ENCODE measurements around the gene CD247.

The CD247 gene

DNA sequence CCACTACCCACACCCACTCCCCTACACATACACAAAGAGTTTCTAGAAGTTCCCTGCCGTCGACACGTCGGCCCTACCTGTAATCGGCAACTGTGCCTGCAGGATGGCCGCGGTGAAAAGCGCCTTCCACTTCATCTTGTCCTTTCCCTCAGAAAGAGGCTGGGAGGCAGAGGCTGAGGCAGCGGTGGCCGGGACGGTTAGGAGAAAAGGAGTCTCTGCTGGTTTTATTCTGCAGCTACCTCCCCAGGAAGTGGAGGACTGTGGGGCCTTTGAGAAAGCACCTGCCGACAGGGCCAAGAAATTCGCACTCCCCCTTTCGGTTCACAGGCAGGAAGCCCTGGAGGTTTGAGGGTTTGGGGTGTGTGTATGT lies at the start of gene CD247:
CD247 (minus strand) TSS at position 199 of the 370 bp plus-strand sequence; CDS start at position 135, 64 bp downstream.
- H3K9ac ChIP-seq (ENCODE audit: insufficient read length), result no peak within 1 kb of the TSS
- no peaks in the 10 kb centered on the region for H3K9me3 ChIP-seq (ENCODE audit: low read depth, low read length)
- H3K27ac ChIP-seq, result no peak within 1 kb of the TSS
- no peaks in the 10 kb centered on the region for H3K36me3 ChIP-seq (ENCODE audit: insufficient read depth, low read length)
- TF ChIP-seq POLR2AphosphoS5 (IDR thresholded peaks at IDR 0.05; ENCODE audit: borderline replicate concordance, low read depth, low read length), result no peak
- no peak within 1 kb of the TSS for H3K4me3 ChIP-seq
- no peak for DNase-seq (ENCODE audit: low read depth, low spot score)

DNA sequence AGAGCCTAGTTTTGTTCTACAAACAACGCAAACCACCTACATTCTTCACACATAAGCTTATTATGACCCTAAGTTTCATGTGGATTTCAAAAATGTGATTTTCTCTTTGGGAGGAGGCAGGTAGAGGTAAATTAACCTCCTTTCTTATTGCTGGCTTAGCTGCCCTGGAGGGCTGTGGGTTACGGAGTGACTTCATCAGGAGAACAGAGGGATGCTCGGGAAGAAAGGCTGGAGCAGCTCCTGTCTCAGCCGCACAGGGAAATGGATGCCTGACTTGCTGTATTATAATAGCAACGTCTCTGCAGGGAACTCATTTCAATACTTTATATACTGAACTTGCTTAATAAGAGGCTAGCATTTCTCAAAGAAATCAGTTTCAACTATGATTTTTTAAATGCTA lies 49.3 kb upstream of the CD247 start:
- peak overlapping the region; percentile 76 for H3K27ac ChIP-seq
- no peak for TF ChIP-seq FOXP2 (optimal IDR thresholded peaks at IDR 0.05; ENCODE audit: control extremely low read depth, extremely low read length, insufficient read depth)
- TF ChIP-seq POLR2AphosphoS5 (IDR thresholded peaks at IDR 0.05; ENCODE audit: borderline replicate concordance, low read depth, low read length), result no peak
- TF ChIP-seq EZH2 (IDR thresholded peaks at IDR 0.05), result no peak
- H3K36me3 ChIP-seq (ENCODE audit: insufficient read depth, low read length), result no peaks in the 10 kb centered on the region
- DNase-seq (ENCODE audit: low read depth, low spot score), result no peak
- peak overlapping the region; percentile 19 for H3K4me3 ChIP-seq
- H3K9me3 ChIP-seq (ENCODE audit: low read depth, low read length), result no peaks in the 10 kb centered on the region
- H3K9ac ChIP-seq (ENCODE audit: insufficient read length), result no peak overlapping the region

DNA sequence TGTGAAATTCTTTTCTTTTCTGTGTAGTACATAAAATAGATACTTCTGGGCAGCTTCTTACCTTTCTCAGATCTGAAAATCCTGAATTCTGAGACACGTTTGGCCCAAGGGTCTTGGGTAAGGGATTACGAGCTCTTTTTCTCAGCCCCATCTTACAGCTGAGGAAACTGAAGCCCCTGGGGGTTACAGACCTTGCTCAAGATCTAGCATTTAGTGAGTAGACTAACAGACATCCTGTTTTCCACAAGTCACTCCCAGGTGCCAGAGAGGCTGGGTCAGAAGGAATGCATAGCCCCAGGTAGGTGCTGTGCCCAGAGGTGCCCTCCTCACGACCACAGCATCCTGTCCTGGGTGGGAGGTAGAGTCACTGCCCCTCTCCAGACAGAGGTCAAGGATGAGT lies 48.4 kb upstream of the CD247 start:
- no peak for TF ChIP-seq EZH2 (IDR thresholded peaks at IDR 0.05)
- no peak for TF ChIP-seq FOXP2 (optimal IDR thresholded peaks at IDR 0.05; ENCODE audit: control extremely low read depth, extremely low read length, insufficient read depth)
- no peak for TF ChIP-seq POLR2AphosphoS5 (IDR thresholded peaks at IDR 0.05; ENCODE audit: borderline replicate concordance, low read depth, low read length)
- H3K4me3 ChIP-seq, result no peak overlapping the region
- H3K9me3 ChIP-seq (ENCODE audit: low read depth, low read length), result no peaks in the 10 kb centered on the region
- no peaks in the 10 kb centered on the region for H3K36me3 ChIP-seq (ENCODE audit: insufficient read depth, low read length)
- no peak overlapping the region for H3K27ac ChIP-seq
- no peak overlapping the region for H3K9ac ChIP-seq (ENCODE audit: insufficient read length)
- no peak for DNase-seq (ENCODE audit: low read depth, low spot score)

DNA sequence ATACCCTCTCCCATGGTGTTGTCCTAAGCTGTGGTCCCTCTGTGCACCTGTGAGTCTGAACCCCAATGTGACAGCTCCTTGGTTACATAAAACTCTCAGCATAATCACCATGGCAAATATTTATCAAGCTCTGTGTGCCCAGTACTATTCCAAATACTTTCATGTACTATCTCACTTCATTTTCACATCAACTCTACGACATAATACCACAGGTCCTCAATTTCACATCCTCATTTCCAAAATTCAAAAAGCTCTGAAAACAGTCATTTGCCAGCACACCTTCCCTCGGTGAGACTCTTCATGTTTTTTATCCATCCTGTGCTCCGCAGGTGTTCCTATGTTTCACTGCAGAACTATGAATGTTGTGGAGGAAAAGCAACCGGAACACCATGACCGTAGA lies 47.6 kb upstream of the CD247 start:
- Histone ChIP-seq H3K9me3 (ENCODE audit: low read depth, low read length) (no peaks in the 10 kb centered on the region), H3K9ac (ENCODE audit: insufficient read length) (no peak overlapping the region), H3K27ac (no peak overlapping the region), H3K4me3 (no peak overlapping the region), H3K36me3 (ENCODE audit: insufficient read depth, low read length) (no peaks in the 10 kb centered on the region)
- no peak for DNase-seq (ENCODE audit: low read depth, low spot score)
- TF ChIP-seq EZH2 (IDR thresholded peaks at IDR 0.05) (no peak), POLR2AphosphoS5 (IDR thresholded peaks at IDR 0.05; ENCODE audit: borderline replicate concordance, low read depth, low read length) (no peak), FOXP2 (optimal IDR thresholded peaks at IDR 0.05; ENCODE audit: control extremely low read depth, extremely low read length, insufficient read depth) (no peak)

DNA sequence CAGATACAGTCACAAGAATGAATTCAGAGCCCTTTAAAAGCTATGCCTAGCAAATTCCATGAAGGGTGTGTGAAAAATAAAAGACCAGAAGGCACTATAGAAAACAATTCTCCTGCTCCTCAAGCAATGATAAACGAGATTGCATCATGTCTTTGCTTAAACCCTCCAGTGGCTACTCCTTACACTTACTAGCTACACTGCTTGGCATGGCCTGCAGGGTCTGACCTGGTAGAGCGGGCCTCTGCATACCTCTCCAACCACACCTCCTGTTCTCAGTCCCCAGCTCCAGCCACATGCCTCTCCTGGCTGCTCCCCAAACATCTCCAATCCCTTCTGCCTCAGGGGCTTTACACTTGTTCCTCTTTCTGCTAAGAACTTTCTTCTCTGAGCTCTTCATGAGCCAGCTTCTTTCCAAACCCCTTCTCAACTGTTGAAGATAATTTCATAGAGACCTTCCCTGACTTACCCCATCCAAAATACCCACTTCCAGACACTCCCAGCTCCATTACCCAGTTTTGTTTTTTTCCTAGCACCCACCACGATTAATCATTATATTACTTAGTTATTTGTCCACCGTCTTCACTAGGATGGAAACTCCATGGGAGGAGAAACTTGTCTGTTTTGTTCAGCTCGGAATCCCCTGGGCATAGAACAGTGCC lies 46.4 kb upstream of the CD247 start:
- Histone ChIP-seq H3K9me3 (ENCODE audit: low read depth, low read length) (no peaks in the 10 kb centered on the region), H3K36me3 (ENCODE audit: insufficient read depth, low read length) (no peaks in the 10 kb centered on the region), H3K4me3 (no peak overlapping the region), H3K27ac (peak overlapping the region; percentile 56), H3K9ac (ENCODE audit: insufficient read length) (peak overlapping the region; percentile 20)
- DNase-seq (ENCODE audit: low read depth, low spot score), result no peak
- TF ChIP-seq EZH2 (IDR thresholded peaks at IDR 0.05) (no peak), FOXP2 (optimal IDR thresholded peaks at IDR 0.05; ENCODE audit: control extremely low read depth, extremely low read length, insufficient read depth) (no peak), POLR2AphosphoS5 (IDR thresholded peaks at IDR 0.05; ENCODE audit: borderline replicate concordance, low read depth, low read length) (no peak)

DNA sequence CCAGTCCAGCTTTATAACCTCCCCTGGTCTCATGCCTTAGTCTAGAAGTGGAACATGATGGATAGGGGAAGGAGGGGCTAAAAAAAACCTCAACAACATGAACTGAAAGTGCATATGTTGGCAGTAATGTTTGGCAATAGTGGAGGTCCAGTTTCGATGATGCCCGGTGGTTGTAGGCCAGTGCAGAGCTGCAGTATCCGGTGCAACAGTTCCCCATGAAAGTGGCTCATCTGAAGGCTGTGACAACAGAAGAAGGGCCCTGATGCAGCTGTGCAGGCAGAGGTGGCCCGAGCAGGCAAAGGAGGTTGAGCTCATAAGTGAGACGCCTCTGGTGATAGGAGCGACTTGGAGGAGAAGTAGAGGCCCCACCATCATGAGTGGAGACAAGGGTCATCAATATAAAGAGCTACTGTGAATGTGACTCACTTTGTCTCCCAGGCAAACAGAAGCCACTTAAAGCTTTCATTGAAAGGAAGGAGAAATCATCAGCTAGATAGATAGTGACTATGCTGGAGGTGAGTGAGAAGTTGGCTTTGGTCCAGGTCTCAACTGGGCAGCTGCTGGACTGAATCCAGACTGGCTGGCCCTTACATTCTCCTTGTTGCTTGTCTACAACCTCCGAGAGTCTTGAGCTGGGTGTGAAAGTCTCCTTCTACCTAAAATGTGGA lies 45.4 kb upstream of the CD247 start:
- Histone ChIP-seq H3K9ac (ENCODE audit: insufficient read length) (no peak overlapping the region), H3K9me3 (ENCODE audit: low read depth, low read length) (no peaks in the 10 kb centered on the region), H3K36me3 (ENCODE audit: insufficient read depth, low read length) (no peaks in the 10 kb centered on the region), H3K27ac (peak overlapping the region; percentile 56; the same call in 1 of the 2 replicates), H3K4me3 (no peak overlapping the region)
- no peak for DNase-seq (ENCODE audit: low read depth, low spot score)
- TF ChIP-seq POLR2AphosphoS5 (IDR thresholded peaks at IDR 0.05; ENCODE audit: borderline replicate concordance, low read depth, low read length) (no peak), FOXP2 (optimal IDR thresholded peaks at IDR 0.05; ENCODE audit: control extremely low read depth, extremely low read length, insufficient read depth) (no peak), EZH2 (IDR thresholded peaks at IDR 0.05) (no peak)

DNA sequence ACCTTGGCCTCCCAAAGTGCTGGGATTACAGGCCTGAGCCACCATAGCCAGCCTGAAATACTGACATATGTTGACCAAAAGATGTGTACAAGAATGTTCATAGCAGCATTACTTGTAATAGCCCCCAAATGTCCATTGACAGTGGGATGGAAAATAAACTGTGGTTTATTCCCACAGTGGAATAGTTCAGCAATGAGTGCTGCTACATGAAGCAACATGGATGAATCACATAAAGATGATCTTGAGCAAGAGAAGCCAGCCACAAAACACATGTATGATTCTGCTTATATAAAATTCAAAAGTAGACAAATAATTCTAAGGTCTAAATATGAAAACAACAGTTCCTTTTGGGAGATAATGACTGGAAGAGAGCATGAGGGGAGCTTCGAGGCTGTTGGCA lies 44.4 kb upstream of the CD247 start:
- Histone ChIP-seq H3K27ac (no peak overlapping the region), H3K36me3 (ENCODE audit: insufficient read depth, low read length) (no peaks in the 10 kb centered on the region), H3K4me3 (no peak overlapping the region), H3K9ac (ENCODE audit: insufficient read length) (no peak overlapping the region), H3K9me3 (ENCODE audit: low read depth, low read length) (no peaks in the 10 kb centered on the region)
- TF ChIP-seq POLR2AphosphoS5 (IDR thresholded peaks at IDR 0.05; ENCODE audit: borderline replicate concordance, low read depth, low read length) (no peak), FOXP2 (optimal IDR thresholded peaks at IDR 0.05; ENCODE audit: control extremely low read depth, extremely low read length, insufficient read depth) (no peak), EZH2 (IDR thresholded peaks at IDR 0.05) (no peak)
- no peak for DNase-seq (ENCODE audit: low read depth, low spot score)

DNA sequence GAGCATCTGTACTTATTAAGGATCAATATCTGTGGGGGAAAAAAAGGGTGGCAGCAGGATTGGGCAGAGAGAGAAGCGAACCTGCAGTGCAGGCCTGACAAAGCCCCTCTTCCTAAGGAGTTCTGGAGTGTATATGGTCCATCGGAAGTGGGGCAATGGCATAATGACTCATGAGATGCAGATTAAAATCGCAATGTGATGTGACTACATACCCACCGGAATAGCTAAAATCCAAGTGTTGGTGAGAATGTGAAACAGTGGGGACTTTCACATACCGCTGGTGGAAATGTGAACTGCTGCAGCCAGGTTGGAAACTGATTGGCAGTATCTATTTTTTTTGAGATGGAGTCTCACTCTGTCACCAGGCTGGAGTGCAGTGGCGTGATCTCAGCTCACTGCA lies 43.4 kb upstream of the CD247 start:
- TF ChIP-seq POLR2AphosphoS5 (IDR thresholded peaks at IDR 0.05; ENCODE audit: borderline replicate concordance, low read depth, low read length) (no peak), EZH2 (IDR thresholded peaks at IDR 0.05) (no peak), FOXP2 (optimal IDR thresholded peaks at IDR 0.05; ENCODE audit: control extremely low read depth, extremely low read length, insufficient read depth) (no peak)

More for the DNA sequence above, 43.4 kb upstream of the CD247 start:
- no peak overlapping the region for H3K9ac ChIP-seq (ENCODE audit: insufficient read length)
- no peak overlapping the region for H3K4me3 ChIP-seq
- DNase-seq (ENCODE audit: low read depth, low spot score), result no peak
- H3K36me3 ChIP-seq (ENCODE audit: insufficient read depth, low read length), result no peaks in the 10 kb centered on the region
- no peaks in the 10 kb centered on the region for H3K9me3 ChIP-seq (ENCODE audit: low read depth, low read length)
- H3K27ac ChIP-seq, result no peak overlapping the region

Measured in SK-N-MC (cell line).